ENCODE measurements around the gene ACE.

The ACE gene

DNA sequence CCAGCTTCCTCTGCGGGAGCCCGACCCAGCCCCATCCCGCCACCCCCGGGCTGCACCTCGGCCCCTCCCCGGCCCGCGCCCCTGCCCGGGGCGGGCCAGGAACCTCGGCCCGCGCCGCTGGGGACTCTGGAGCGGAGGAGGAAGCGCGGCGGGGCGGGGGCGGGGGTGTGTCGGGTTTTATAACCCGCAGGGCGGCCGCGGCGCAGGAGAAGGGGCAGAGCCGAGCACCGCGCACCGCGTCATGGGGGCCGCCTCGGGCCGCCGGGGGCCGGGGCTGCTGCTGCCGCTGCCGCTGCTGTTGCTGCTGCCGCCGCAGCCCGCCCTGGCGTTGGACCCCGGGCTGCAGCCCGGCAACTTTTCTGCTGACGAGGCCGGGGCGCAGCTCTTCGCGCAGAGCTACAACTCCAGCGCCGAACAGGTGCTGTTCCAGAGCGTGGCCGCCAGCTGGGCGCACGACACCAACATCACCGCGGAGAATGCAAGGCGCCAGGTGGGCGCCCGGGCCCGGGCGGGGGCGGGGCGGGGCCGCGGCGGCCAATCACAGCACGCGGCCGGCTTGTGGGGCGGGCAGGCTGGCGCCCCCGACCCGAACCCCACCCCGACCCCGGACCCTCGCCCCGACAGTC, at the start of gene ACE:
Gene ACE (plus strand): TSS at position 208 of the 626 bp plus-strand sequence. CDS start 34 bp downstream, at position 242.
- Histone ChIP-seq H3K27ac (no peak within 1 kb of the TSS), H3K4me3 (IDR thresholded peaks at IDR 0.05; ENCODE audit: insufficient read depth, low read depth, low read length) (no peak within 1 kb of the TSS), H4K20me1 (ENCODE audit: insufficient read depth) (no peaks in the 10 kb centered on the region), H3K79me2 (ENCODE audit: insufficient read depth, low read depth) (no peaks in the 10 kb centered on the region), H3K4me2 (peak within 1 kb of the TSS; percentile 57), H2AFZ (ENCODE audit: low read depth) (peak within 1 kb of the TSS; percentile 41; the same call in 1 of the 2 replicates), H3K27me3 (ENCODE audit: insufficient read depth, low read depth) (peaks cover 48% of the 10 kb centered on the region), H3K36me3 (ENCODE audit: insufficient read depth) (no peaks in the 10 kb centered on the region), H3K4me1 (ENCODE audit: low read depth, poor library complexity, severe bottlenecking) (peaks cover 4% of the 10 kb centered on the region), H3K9ac (no peak within 1 kb of the TSS)
- TF ChIP-seq, protein P1, sequence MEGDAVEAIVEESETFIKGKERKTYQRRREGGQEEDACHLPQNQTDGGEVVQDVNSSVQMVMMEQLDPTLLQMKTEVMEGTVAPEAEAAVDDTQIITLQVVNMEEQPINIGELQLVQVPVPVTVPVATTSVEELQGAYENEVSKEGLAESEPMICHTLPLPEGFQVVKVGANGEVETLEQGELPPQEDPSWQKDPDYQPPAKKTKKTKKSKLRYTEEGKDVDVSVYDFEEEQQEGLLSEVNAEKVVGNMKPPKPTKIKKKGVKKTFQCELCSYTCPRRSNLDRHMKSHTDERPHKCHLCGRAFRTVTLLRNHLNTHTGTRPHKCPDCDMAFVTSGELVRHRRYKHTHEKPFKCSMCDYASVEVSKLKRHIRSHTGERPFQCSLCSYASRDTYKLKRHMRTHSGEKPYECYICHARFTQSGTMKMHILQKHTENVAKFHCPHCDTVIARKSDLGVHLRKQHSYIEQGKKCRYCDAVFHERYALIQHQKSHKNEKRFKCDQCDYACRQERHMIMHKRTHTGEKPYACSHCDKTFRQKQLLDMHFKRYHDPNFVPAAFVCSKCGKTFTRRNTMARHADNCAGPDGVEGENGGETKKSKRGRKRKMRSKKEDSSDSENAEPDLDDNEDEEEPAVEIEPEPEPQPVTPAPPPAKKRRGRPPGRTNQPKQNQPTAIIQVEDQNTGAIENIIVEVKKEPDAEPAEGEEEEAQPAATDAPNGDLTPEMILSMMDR (conservative IDR thresholded peaks at IDR 0.05; ENCODE audit: low read depth, low read length), result no peak

DNA sequence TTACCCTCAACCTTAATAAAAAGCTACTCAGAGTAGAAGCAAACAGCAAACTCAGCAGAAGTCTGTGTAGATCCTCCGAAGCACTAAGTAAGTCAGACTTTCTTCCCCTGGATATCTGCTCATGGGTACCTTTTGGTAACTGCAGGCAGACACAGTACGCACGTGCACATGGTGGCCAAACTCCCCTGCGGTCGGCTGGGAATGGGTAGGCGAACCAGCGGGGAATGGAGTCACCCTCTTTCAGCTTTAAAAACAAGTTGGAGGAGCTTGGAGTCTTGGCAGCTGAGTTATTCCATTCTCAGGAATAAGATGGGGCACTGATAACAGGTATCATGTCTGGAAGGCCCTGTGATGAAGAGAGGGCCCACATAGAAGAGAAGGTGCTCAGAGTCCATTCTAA, 47.1 kb upstream of the ACE start:
- H4K20me1 ChIP-seq (ENCODE audit: insufficient read depth), result no peaks in the 10 kb centered on the region
- H3K27ac ChIP-seq, result no peak overlapping the region
- no peak overlapping the region for H3K4me2 ChIP-seq
- no peaks in the 10 kb centered on the region for H3K79me2 ChIP-seq (ENCODE audit: insufficient read depth, low read depth)
- H3K27me3 ChIP-seq (ENCODE audit: insufficient read depth, low read depth), result no peaks in the 10 kb centered on the region
- TF ChIP-seq, protein P1 (conservative IDR thresholded peaks at IDR 0.05; ENCODE audit: low read depth, low read length), result no peak
- no peak overlapping the region for H3K4me3 ChIP-seq (IDR thresholded peaks at IDR 0.05; ENCODE audit: insufficient read depth, low read depth, low read length)
- no peak overlapping the region for H3K9ac ChIP-seq
- no peaks in the 10 kb centered on the region for H3K36me3 ChIP-seq (ENCODE audit: insufficient read depth)
- H2AFZ ChIP-seq (ENCODE audit: low read depth), result no peak overlapping the region
- no peaks in the 10 kb centered on the region for H3K4me1 ChIP-seq (ENCODE audit: low read depth, poor library complexity, severe bottlenecking)

DNA sequence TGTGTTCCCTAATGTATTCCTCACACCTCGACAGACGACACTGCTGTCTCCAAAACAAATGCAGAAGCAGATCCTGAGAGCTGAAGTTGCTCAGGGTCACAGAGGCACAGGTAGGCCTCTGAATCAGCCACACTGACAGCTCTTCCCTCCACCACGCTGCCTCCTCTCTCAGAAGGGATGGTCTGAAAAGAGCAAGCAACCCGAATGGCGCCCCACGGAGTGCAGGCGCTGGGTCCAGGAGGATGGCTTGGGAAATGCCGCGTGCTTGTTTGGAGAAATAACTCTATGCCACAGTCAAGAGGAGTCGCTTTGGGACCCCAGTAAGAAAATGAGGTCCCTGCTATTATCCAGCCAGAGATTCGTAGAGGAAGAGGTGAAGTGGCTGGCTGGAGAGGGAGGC, 46.6 kb upstream of the ACE start:
- TF ChIP-seq, protein P1 (conservative IDR thresholded peaks at IDR 0.05; ENCODE audit: low read depth, low read length), result no peak
- no peaks in the 10 kb centered on the region for H3K36me3 ChIP-seq (ENCODE audit: insufficient read depth)
- no peak overlapping the region for H2AFZ ChIP-seq (ENCODE audit: low read depth)
- no peaks in the 10 kb centered on the region for H3K27me3 ChIP-seq (ENCODE audit: insufficient read depth, low read depth)
- H3K4me3 ChIP-seq (IDR thresholded peaks at IDR 0.05; ENCODE audit: insufficient read depth, low read depth, low read length), result no peak overlapping the region
- H3K9ac ChIP-seq, result no peak overlapping the region
- no peak overlapping the region for H3K27ac ChIP-seq
- H4K20me1 ChIP-seq (ENCODE audit: insufficient read depth), result no peaks in the 10 kb centered on the region
- H3K79me2 ChIP-seq (ENCODE audit: insufficient read depth, low read depth), result no peaks in the 10 kb centered on the region
- H3K4me2 ChIP-seq, result no peak overlapping the region
- H3K4me1 ChIP-seq (ENCODE audit: low read depth, poor library complexity, severe bottlenecking), result no peaks in the 10 kb centered on the region

DNA sequence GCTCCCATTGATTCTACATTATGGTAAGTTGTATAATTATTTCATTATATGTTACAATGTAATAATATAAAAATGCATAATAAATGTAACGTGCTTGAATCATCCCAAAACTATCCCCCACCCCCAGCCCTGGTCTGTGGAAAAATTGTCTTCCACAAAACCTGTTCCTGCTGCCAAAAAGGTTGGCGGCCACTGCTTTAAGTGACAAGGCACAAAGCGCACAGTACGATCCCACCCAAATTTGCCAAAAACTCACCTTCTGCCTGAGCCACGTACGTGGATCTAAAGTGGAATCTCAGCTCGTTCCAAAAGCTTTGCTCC, 45.3 kb upstream of the ACE start:
- Histone ChIP-seq H3K9ac (no peak overlapping the region), H3K4me3 (IDR thresholded peaks at IDR 0.05; ENCODE audit: insufficient read depth, low read depth, low read length) (no peak overlapping the region), H3K79me2 (ENCODE audit: insufficient read depth, low read depth) (no peaks in the 10 kb centered on the region), H3K36me3 (ENCODE audit: insufficient read depth) (no peaks in the 10 kb centered on the region), H3K27me3 (ENCODE audit: insufficient read depth, low read depth) (no peaks in the 10 kb centered on the region), H3K4me2 (no peak overlapping the region), H3K4me1 (ENCODE audit: low read depth, poor library complexity, severe bottlenecking) (no peaks in the 10 kb centered on the region), H4K20me1 (ENCODE audit: insufficient read depth) (no peaks in the 10 kb centered on the region), H2AFZ (ENCODE audit: low read depth) (no peak overlapping the region), H3K27ac (no peak overlapping the region)
- TF ChIP-seq, protein P1 (conservative IDR thresholded peaks at IDR 0.05; ENCODE audit: low read depth, low read length), result no peak

All from KMS-11 (cell line).